Keratinocyte (primary cell): ENCODE data around the gene DCTN3.

Experiments
- EZH2 ChIP-seq: IDR thresholded peaks from one replicate; pipeline ENCODE4 v1.6.1; 2012; ENCODE audit warnings: inconsistent platforms, mild to moderate bottlenecking, low read length, moderate library complexity
- TF ChIP-seq, protein P1 (sequence below), 3 experiments: IDR thresholded peaks in 1 of 3; conservative IDR thresholded peaks in 1 of 3; optimal IDR thresholded peaks in 1 of 3; 2 replicates in 2 of 3; 3 replicates in 1 of 3; pipeline versions ENCODE3 to v1.5.1; 2011; ENCODE audit warnings: low read length in 3 of 3, mild to moderate bottlenecking in 3 of 3, moderate library complexity in 2 of 3, control low read depth in 1 of 3, inconsistent platforms in 1 of 3; ENCODE audit not compliant: insufficient read depth in 2 of 3; ENCODE audit errors: extremely low read depth in 1 of 3

DNA sequence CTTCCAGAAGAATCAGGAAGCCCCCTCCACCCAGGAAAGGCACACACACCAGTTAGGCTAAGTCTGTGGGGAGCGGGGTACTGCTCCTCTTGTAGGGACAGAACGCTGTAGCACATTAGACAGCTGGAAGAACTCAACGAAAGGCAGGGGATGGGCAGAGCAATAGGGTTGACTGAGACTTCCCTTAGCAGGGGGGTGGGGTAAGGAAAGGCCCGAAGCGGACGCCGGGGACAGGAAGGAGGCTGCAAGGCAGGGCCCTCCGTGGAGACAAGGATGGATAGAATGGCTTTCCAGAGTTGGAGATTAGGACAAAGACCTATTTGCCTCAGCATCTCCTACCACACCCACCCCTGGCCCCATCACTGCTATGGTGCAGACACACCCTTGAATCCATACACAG is 45.1 kb downstream of the DCTN3 start:
- TF ChIP-seq, protein P1, sequence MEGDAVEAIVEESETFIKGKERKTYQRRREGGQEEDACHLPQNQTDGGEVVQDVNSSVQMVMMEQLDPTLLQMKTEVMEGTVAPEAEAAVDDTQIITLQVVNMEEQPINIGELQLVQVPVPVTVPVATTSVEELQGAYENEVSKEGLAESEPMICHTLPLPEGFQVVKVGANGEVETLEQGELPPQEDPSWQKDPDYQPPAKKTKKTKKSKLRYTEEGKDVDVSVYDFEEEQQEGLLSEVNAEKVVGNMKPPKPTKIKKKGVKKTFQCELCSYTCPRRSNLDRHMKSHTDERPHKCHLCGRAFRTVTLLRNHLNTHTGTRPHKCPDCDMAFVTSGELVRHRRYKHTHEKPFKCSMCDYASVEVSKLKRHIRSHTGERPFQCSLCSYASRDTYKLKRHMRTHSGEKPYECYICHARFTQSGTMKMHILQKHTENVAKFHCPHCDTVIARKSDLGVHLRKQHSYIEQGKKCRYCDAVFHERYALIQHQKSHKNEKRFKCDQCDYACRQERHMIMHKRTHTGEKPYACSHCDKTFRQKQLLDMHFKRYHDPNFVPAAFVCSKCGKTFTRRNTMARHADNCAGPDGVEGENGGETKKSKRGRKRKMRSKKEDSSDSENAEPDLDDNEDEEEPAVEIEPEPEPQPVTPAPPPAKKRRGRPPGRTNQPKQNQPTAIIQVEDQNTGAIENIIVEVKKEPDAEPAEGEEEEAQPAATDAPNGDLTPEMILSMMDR (optimal IDR thresholded peaks at IDR 0.05 in 1 of 3, IDR thresholded peaks at IDR 0.05 in 1 of 3, conservative IDR thresholded peaks at IDR 0.05 in 1 of 3; ENCODE audit: extremely low read depth in 1 of 3, insufficient read depth in 2 of 3, low read length in 3 of 3): no peak
- TF ChIP-seq EZH2: no peak
